Endodermal cell (in vitro differentiated cells): ENCODE results near the gene RAPGEF4. TPM values are rescaled to one million over a fixed set of nuclear protein-coding genes. Genes with fewer than 3 reads are reported as not detected.

Experiments
- DNase-seq: peaks from one replicate; pipeline ENCODE4 v3.0.0-alpha.2; 2017
- H3K27ac ChIP-seq: 2 replicates; pipeline ENCODE4 v1.5.1; 2013; ENCODE audit warnings: mild to moderate bottlenecking, low read depth, low read length, moderate library complexity
- H3K27me3 ChIP-seq: 2 replicates; pipeline ENCODE4 v1.6.1; 2013; ENCODE audit warnings: mild to moderate bottlenecking, low read length, moderate library complexity; ENCODE audit not compliant: insufficient read depth, control insufficient read depth, poor library complexity, severe bottlenecking
- H3K36me3 ChIP-seq: 2 replicates; pipeline ENCODE4 v1.7.0; 2013; ENCODE audit warnings: mild to moderate bottlenecking, low read length, moderate library complexity; ENCODE audit not compliant: control insufficient read depth, insufficient read depth
- H3K4me1 ChIP-seq: one replicate; pipeline ENCODE4 v1.7.0; 2013; ENCODE audit warnings: low read length; ENCODE audit not compliant: control insufficient read depth, insufficient read depth
- H3K4me3 ChIP-seq: 2 replicates; pipeline ENCODE4 v1.5.1; 2013; ENCODE audit warnings: mild to moderate bottlenecking, low read length, moderate library complexity
- H3K9ac ChIP-seq: 2 replicates; pipeline ENCODE4 v1.6.1; 2013; ENCODE audit warnings: mild to moderate bottlenecking, low read length, moderate library complexity; ENCODE audit not compliant: poor library complexity, severe bottlenecking; ENCODE audit errors: extremely low read depth
- H3K9me3 ChIP-seq: 2 replicates; pipeline ENCODE4 v1.6.1; 2013; ENCODE audit warnings: mild to moderate bottlenecking, low read length, moderate library complexity; ENCODE audit not compliant: control insufficient read depth
- H3K27ac Mint-ChIP-seq: 2 replicates; pipeline ENCODE4 v1.8.0; 2020; ENCODE audit warnings: mixed read lengths
- H3K27me3 Mint-ChIP-seq: 2 replicates; pipeline ENCODE4 v1.8.0; 2021; ENCODE audit warnings: mild to moderate bottlenecking, mixed read lengths; ENCODE audit not compliant: insufficient read depth
- H3K36me3 Mint-ChIP-seq: 2 replicates; pipeline ENCODE4 v1.8.0; 2020; ENCODE audit warnings: low read depth, mixed read lengths
- H3K4me1 Mint-ChIP-seq: 2 replicates; pipeline ENCODE4 v1.8.0; 2020; ENCODE audit warnings: mixed read lengths
- H3K4me3 Mint-ChIP-seq: 2 replicates; pipeline ENCODE4 v1.8.0; 2020; ENCODE audit warnings: mild to moderate bottlenecking, moderate library complexity, mixed read lengths
- H3K9me3 Mint-ChIP-seq: 2 replicates; pipeline ENCODE4 v1.8.0; 2020; ENCODE audit warnings: mild to moderate bottlenecking, mixed read lengths
- CTCF ChIP-seq: fragments of 200-600 bp; sonication (generic); conservative IDR thresholded peaks from 2 replicates; pipeline ENCODE4 v1.5.0; 2021; ENCODE audit warnings: antibody characterized with exemption, mild to moderate bottlenecking
- WGBS, 2 experiments: methylation state at CpG; one replicate each; pipeline versions ENCODE4 v1.1.5 to v1.1.7; 2013; ENCODE audit warnings: missing lambda C conversion rate in 2 of 2, mixed read lengths in 1 of 2; ENCODE audit not compliant: insufficient coverage in 1 of 2, insufficient read length in 1 of 2; 5-methylcytosine and 5-hydroxymethylcytosine counted together
- total RNA-seq, 2 donors: library from RNA; stranded (reverse); fragmentation: NEBNext Ultra II Directional in 1 of 2; extraction: Animal tissue kit (Norgen Biotek cat#: 25700) in 1 of 2; gene quantifications; 2 replicates in 1 of 2; 3 replicates in 1 of 2; pipeline ENCODE4 v1.2.1, GENCODE V29; 2021

The RAPGEF4 gene
- total RNA-seq, 2 donors from 2014 or later: 0.77 to 0.88 TPM

- no peak for DNase-seq
- WGBS, 2 experiments: 90 to 93% methylated on average over 5 to 7 of the region's 7 CpGs
- H3K4me1 Mint-ChIP-seq: no peaks in the 10 kb centered on the region
Observed at GRCh38 chr2:172937884-172938712, 202.5 kb downstream of the RAPGEF4 start.

GRCh38 chr2:172938713-172939375 lies 203.2 kb downstream of the RAPGEF4 start:
- Histone ChIP-seq H3K9me3 (no peaks in the 10 kb centered on the region), H3K4me3 (no peak overlapping the region), H3K27me3 (no peaks in the 10 kb centered on the region), H3K4me1 (no peaks in the 10 kb centered on the region), H3K27ac (no peak overlapping the region), H3K36me3 (no peaks in the 10 kb centered on the region), H3K9ac (no peak overlapping the region)
- Mint-ChIP-seq H3K9me3 (no peaks in the 10 kb centered on the region), H3K27ac (no peak overlapping the region), H3K4me1 (no peaks in the 10 kb centered on the region), H3K36me3 (no peaks in the 10 kb centered on the region), H3K27me3 (no peaks in the 10 kb centered on the region), H3K4me3 (no peak overlapping the region)
- DNase-seq: no peak
- WGBS, 2 experiments: 88 to 95% methylated on average over 5 of the region's 5 CpGs
- no peak for TF ChIP-seq CTCF

More at GRCh38 chr2:172937884-172938712, 202.5 kb downstream of the RAPGEF4 start:
- H3K9me3 Mint-ChIP-seq: no peaks in the 10 kb centered on the region
- no peak overlapping the region for H3K4me3 Mint-ChIP-seq
- Histone ChIP-seq H3K27ac (no peak overlapping the region), H3K9ac (no peak overlapping the region), H3K9me3 (no peaks in the 10 kb centered on the region), H3K4me3 (no peak overlapping the region), H3K4me1 (no peaks in the 10 kb centered on the region), H3K36me3 (no peaks in the 10 kb centered on the region), H3K27me3 (no peaks in the 10 kb centered on the region)
- no peak for TF ChIP-seq CTCF
- H3K36me3 Mint-ChIP-seq: no peaks in the 10 kb centered on the region
- no peaks in the 10 kb centered on the region for H3K27me3 Mint-ChIP-seq
- no peak overlapping the region for H3K27ac Mint-ChIP-seq

- Mint-ChIP-seq H3K4me1 (peaks cover 3% of the 10 kb centered on the region), H3K27ac (no peak overlapping the region), H3K36me3 (no peaks in the 10 kb centered on the region), H3K4me3 (no peak overlapping the region), H3K27me3 (no peaks in the 10 kb centered on the region), H3K9me3 (no peaks in the 10 kb centered on the region)
- DNase-seq: no peak
- Histone ChIP-seq H3K36me3 (no peaks in the 10 kb centered on the region), H3K4me1 (no peaks in the 10 kb centered on the region), H3K9me3 (no peaks in the 10 kb centered on the region), H3K27me3 (no peaks in the 10 kb centered on the region), H3K9ac (no peak overlapping the region), H3K27ac (no peak overlapping the region), H3K4me3 (no peak overlapping the region)
- TF ChIP-seq CTCF: no peak
- WGBS, 2 experiments: 88 to 95% methylated on average over 3 of the region's 3 CpGs
Observed at GRCh38 chr2:172943539-172943938, 207.9 kb downstream of the RAPGEF4 start.
